Measurements from ENCODE around the gene IFI6. TPM values are rescaled to one million over a fixed set of nuclear protein-coding genes. Genes with fewer than 3 reads are reported as not detected.

IFI6 gene
- total RNA-seq, 1 experiment from 2014 or later, result 4.3 TPM

GRCh38 chr1:27662261-27662660 lies 9.7 kb downstream of the IFI6 start:
- H3T11ph ChIP-seq (ENCODE audit: low read length), result no peak overlapping the region
- Mint-ChIP-seq H3K4me3 (no peak overlapping the region), H3K4me1 (peaks cover 27 to 35% of the 10 kb centered on the region in 2 experiments), H3K9me3 (no peaks in the 10 kb centered on the region), H3K27me3 (ENCODE audit: low read depth) (peaks cover 6% of the 10 kb centered on the region), H3K27ac (no peak overlapping the region), H3K36me3 (ENCODE audit: insufficient read depth in 1 of 3, low read depth in 3 of 3) (no peaks in the 10 kb centered on the region)
- H4K91ac ChIP-seq (ENCODE audit: insufficient read length, low read depth, low read length), result no peak overlapping the region
- H3K9me3 ChIP-seq (ENCODE audit: control insufficient read depth, low read depth, low read length), result no peaks in the 10 kb centered on the region
- H3K79me2 ChIP-seq (ENCODE audit: insufficient read depth, low read length), result no peaks in the 10 kb centered on the region
- H3K9ac ChIP-seq (ENCODE audit: extremely low read depth, insufficient read length, low read length), result no peak overlapping the region
- no CpG with 5 or more reads among the region's 5 CpGs for WGBS (ENCODE audit: extremely low coverage, insufficient read length, low lambda C conversion rate)
- H3K79me1 ChIP-seq (ENCODE audit: insufficient read depth, low read depth, low read length, poor library complexity, severe bottlenecking), result no peaks in the 10 kb centered on the region
- H3K4ac ChIP-seq (ENCODE audit: low read depth, low read length), result no peak overlapping the region
- H3K14ac ChIP-seq (ENCODE audit: insufficient read depth, low read length), result no peak overlapping the region
- H3K18ac ChIP-seq (ENCODE audit: insufficient read length, low read depth, low read length), result no peak overlapping the region
- no peak overlapping the region for H3K4me2 ChIP-seq (ENCODE audit: insufficient read depth, insufficient read length, low read length)
- H3K23ac ChIP-seq (ENCODE audit: insufficient read length, low read depth, low read length), result no peak overlapping the region
- H4K20me1 ChIP-seq (ENCODE audit: control insufficient read depth, insufficient read depth, insufficient read length), result no peaks in the 10 kb centered on the region
- H3K4me1 ChIP-seq (ENCODE audit: insufficient read depth, low read length), result peaks cover 8% of the 10 kb centered on the region; the same call in 1 of the 2 replicates
- no peak overlapping the region for H2BK5ac ChIP-seq (ENCODE audit: insufficient read length, low read length)
- H3K27me3 ChIP-seq (ENCODE audit: insufficient read depth, low read length), result no peaks in the 10 kb centered on the region
- no peak for DNase-seq
- no peak overlapping the region for H2BK20ac ChIP-seq (ENCODE audit: low read depth, low read length, poor library complexity, severe bottlenecking)
- H2BK12ac ChIP-seq (ENCODE audit: insufficient read length, low read depth, low read length), result no peak overlapping the region
- TF ChIP-seq CTCF (conservative IDR thresholded peaks at IDR 0.05), result no peak
- H4K8ac ChIP-seq (replicated peaks; ENCODE audit: insufficient read length, low read depth, low read length), result no peak overlapping the region
- H4K5ac ChIP-seq (ENCODE audit: insufficient read length, low read depth, low read length), result no peak overlapping the region
- no peak overlapping the region for H2AFZ ChIP-seq (ENCODE audit: low read length)
- H3K23me2 ChIP-seq (ENCODE audit: insufficient read length, low read depth, low read length, poor library complexity, severe bottlenecking), result peaks cover 7% of the 10 kb centered on the region
- no peak overlapping the region for H2BK120ac ChIP-seq (ENCODE audit: low read depth, low read length, poor library complexity, severe bottlenecking)
- no peak overlapping the region for H3K27ac ChIP-seq (ENCODE audit: insufficient read length, low read depth, low read length)
- H2BK15ac ChIP-seq (ENCODE audit: low read depth, low read length), result no peak overlapping the region
- H2AK5ac ChIP-seq (ENCODE audit: insufficient read length, low read length), result no peak overlapping the region
- no peak overlapping the region for H3K56ac ChIP-seq (ENCODE audit: insufficient read length, low read depth, low read length)

Data from H9 (cell line).